B cell (primary cell): Measurements from ENCODE around the gene KSR2. TPM values are rescaled to one million over a fixed set of nuclear protein-coding genes. Genes with fewer than 3 reads are reported as not detected.

Experiments used
- ATAC-seq: fragments of 200-7000 bp; cut with Tn5 transposase; one replicate; pipeline ENCODE4 v1.10.0; 2021; ENCODE audit warnings: low read depth, mild to moderate bottlenecking, moderate number of reproducible peaks, moderate library complexity
- CTCF ChIA-PET: fragments of 350-600 bp; sonication (Branson Sonifier 250); formaldehyde crosslinking; loops from one replicate; lab custom pipeline; 2021; ENCODE audit warnings: antibody characterized with exemption, inconsistent platforms; lab: Charles Lee
- POLR2A ChIA-PET: fragments of 350-600 bp; sonication (Branson Sonifier 250); formaldehyde crosslinking; loops from one replicate; lab custom pipeline; 2021; ENCODE audit warnings: antibody characterized with exemption; lab: Charles Lee
- DNase-seq: peaks from one replicate; pipeline ENCODE4 v3.0.0; 2013
- H2AFZ ChIP-seq: 2 replicates; pipeline ENCODE4 v1.6.1; 2012; ENCODE audit warnings: mild to moderate bottlenecking, low read depth, low read length; ENCODE audit not compliant: insufficient read depth, poor library complexity, severe bottlenecking
- H3K27ac ChIP-seq, 2 donors: 1 replicate in 1 of 2; 2 replicates in 1 of 2; pipeline ENCODE4 v1.5.1; 2012 to 2013; ENCODE audit warnings: low read length in 2 of 2, mild to moderate bottlenecking in 2 of 2, moderate library complexity in 1 of 2
- H3K27me3 ChIP-seq, 4 experiments: fragments of 200-600 bp in 1 of 4; sonication (generic) in 1 of 4; replicated peaks in 1 of 4; 1 replicate in 2 of 4; 2 replicates in 2 of 4; pipeline versions ENCODE4 v1.6.1 to v1.7.0; 2013 to 2016; ENCODE audit warnings: low read length in 3 of 4, mild to moderate bottlenecking in 2 of 4, mixed read lengths in 1 of 4, moderate library complexity in 1 of 4; ENCODE audit not compliant: insufficient read depth in 4 of 4, control insufficient read depth in 3 of 4; ENCODE audit errors: control extremely low read depth in 1 of 4
- H3K36me3 ChIP-seq, 2 experiments: replicated peaks in 1 of 2; 1 replicate in 1 of 2; 2 replicates in 1 of 2; pipeline versions ENCODE4 v1.6.1 to v1.7.1; 2013; ENCODE audit warnings: low read length in 1 of 2; ENCODE audit not compliant: insufficient read depth in 2 of 2, control insufficient read depth in 1 of 2; ENCODE audit errors: control extremely low read depth in 1 of 2, extremely low read depth in 1 of 2
- H3K4me1 ChIP-seq, 2 donors: fragments of 200-600 bp in 1 of 2; sonication (generic) in 1 of 2; 1 replicate in 1 of 2; 2 replicates in 1 of 2; pipeline versions ENCODE4 v1.5.1 to v1.6.1; 2013 to 2017; ENCODE audit warnings: low read length in 2 of 2; ENCODE audit not compliant: control insufficient read depth in 2 of 2, insufficient read depth in 2 of 2
- H3K4me2 ChIP-seq: replicated peaks from 2 replicates; pipeline ENCODE3; 2012; ENCODE audit warnings: mild to moderate bottlenecking, low read depth, low read length; ENCODE audit not compliant: poor library complexity, severe bottlenecking
- H3K4me3 ChIP-seq, 5 experiments: fragments of 200-600 bp in 1 of 5; sonication (generic) in 1 of 5; 1 replicate in 3 of 5; 2 replicates in 2 of 5; pipeline versions ENCODE4 v1.5.1 to v1.7.0; 2011 to 2016; ENCODE audit warnings: low read length in 4 of 5, mild to moderate bottlenecking in 4 of 5, low read depth in 2 of 5, control low read depth in 1 of 5, moderate library complexity in 1 of 5; ENCODE audit not compliant: insufficient read depth in 1 of 5; ENCODE audit errors: control extremely low read depth in 1 of 5, extremely low read depth in 1 of 5
- H3K79me2 ChIP-seq: fragments of 200-600 bp; sonication (generic); one replicate; pipeline ENCODE4 v1.6.0; 2016; ENCODE audit warnings: low read length; ENCODE audit not compliant: control insufficient read depth, insufficient read depth
- H3K9ac ChIP-seq: fragments of 200-600 bp; sonication (generic); 2 replicates; pipeline ENCODE4 v1.6.1; 2017; ENCODE audit warnings: mild to moderate bottlenecking, low read length, moderate library complexity
- H3K9me3 ChIP-seq, 3 donors: one replicate each; pipeline versions ENCODE4 v1.6.1 to v1.7.1; 2013; ENCODE audit warnings: low read length in 2 of 3; ENCODE audit not compliant: control insufficient read depth in 2 of 3, insufficient read depth in 1 of 3; ENCODE audit errors: control extremely low read depth in 1 of 3
- H4K20me1 ChIP-seq: 2 replicates; pipeline ENCODE4 v1.6.0; 2012; ENCODE audit warnings: mild to moderate bottlenecking, low read length; ENCODE audit not compliant: insufficient read depth, control insufficient read depth, poor library complexity, severe bottlenecking
- H3K27ac Mint-ChIP-seq: one replicate; pipeline ENCODE4 v1.8.0; 2021; ENCODE audit warnings: mixed read lengths
- H3K27me3 Mint-ChIP-seq: one replicate; pipeline ENCODE4 v1.8.0; 2021; ENCODE audit warnings: mixed read lengths
- H3K4me1 Mint-ChIP-seq: one replicate; pipeline ENCODE4 v1.8.0; 2021; ENCODE audit warnings: mixed read lengths
- H3K4me3 Mint-ChIP-seq: one replicate; pipeline ENCODE4 v1.8.0; 2021; ENCODE audit warnings: mixed read lengths
- H3K9me3 Mint-ChIP-seq: one replicate; pipeline ENCODE4 v1.8.0; 2022; ENCODE audit warnings: mixed read lengths; ENCODE audit not compliant: insufficient read depth
- EZH2 ChIP-seq: IDR thresholded peaks from 2 replicates; pipeline ENCODE4 v1.6.1; 2012; ENCODE audit warnings: borderline replicate concordance, low read depth, mild to moderate bottlenecking, moderate library complexity, low read length; ENCODE audit not compliant: insufficient read depth, poor library complexity, severe bottlenecking
- WGBS: methylation state at CpG from one replicate; pipeline ENCODE4 v1.1.5; 2013; ENCODE audit warnings: missing lambda C conversion rate; ENCODE audit not compliant: insufficient coverage; 5-methylcytosine and 5-hydroxymethylcytosine counted together
- intact Hi-C: fragments of 100-400 bp; cut with micrococcal nuclease; formaldehyde crosslinking; loops from one replicate; pipeline ENCODE4 v1.10.0; 2022
- polyA plus RNA-seq: library from polyadenylated mRNA; depleted of rRNA; stranded (reverse); fragments of >200 nt; gene quantifications from 2 replicates; pipeline ENCODE4 v1.2.3, GENCODE V29; 2012
- total RNA-seq, 2 donors: library from RNA; stranded (reverse); fragments of 120-200 nt in 1 of 2; gene quantifications; 1 replicate in 1 of 2; 2 replicates in 1 of 2; pipeline versions ENCODE4 v1.2.3 to v1.2.4, GENCODE V29; 2013 to 2022
- TF ChIP-seq, protein P1 (sequence below): fragments of 200-600 bp; IDR thresholded peaks from one replicate; pipeline ENCODE4 v1.8.0; 2022; ENCODE audit warnings: antibody characterized with exemption, mild to moderate bottlenecking

Gene KSR2
- total and polyA plus RNA-seq, 2 donors (not counting 1 experiment from before 2014, with no cell fraction given), result not detected

DNA sequence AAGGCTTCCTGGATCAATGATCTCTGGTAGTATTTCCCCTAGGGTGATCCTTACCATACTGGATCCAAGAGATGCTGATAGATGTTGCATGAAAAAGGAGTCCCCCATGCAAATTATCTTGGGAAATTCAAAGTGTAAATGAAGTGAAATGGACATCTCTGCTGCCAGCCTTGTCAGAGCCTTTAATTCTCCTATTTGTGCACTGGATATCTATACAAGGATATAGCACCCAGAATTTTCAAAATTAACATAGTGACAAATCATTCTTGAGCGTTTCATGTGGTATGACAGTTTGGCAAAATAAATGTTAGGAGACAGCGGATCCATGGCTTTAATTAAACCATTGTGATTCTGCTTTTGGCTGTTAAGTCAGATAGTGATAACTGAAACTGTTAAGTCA lies 260.9 kb downstream of the KSR2 start:
- Mint-ChIP-seq H3K4me3 (no peak overlapping the region), H3K4me1 (no peaks in the 10 kb centered on the region), H3K27me3 (no peaks in the 10 kb centered on the region), H3K9me3 (no peaks in the 10 kb centered on the region), H3K27ac (no peak overlapping the region)
- Histone ChIP-seq H3K79me2 (no peaks in the 10 kb centered on the region), H3K9me3 (no peaks in the 10 kb centered on the region), H3K27ac (no peak overlapping the region), H3K4me1 (no peaks in the 10 kb centered on the region), H3K4me2 (no peak overlapping the region), H3K27me3 (no peaks in the 10 kb centered on the region), H4K20me1 (no peaks in the 10 kb centered on the region), H3K36me3 (no peaks in the 10 kb centered on the region), H2AFZ (no peak overlapping the region), H3K9ac (no peak overlapping the region), H3K4me3 (no peak overlapping the region)
- WGBS, result 100% methylated on average over 1 of the region's 2 CpGs
- TF ChIP-seq EZH2, result no peak
- TF ChIP-seq, protein P1, sequence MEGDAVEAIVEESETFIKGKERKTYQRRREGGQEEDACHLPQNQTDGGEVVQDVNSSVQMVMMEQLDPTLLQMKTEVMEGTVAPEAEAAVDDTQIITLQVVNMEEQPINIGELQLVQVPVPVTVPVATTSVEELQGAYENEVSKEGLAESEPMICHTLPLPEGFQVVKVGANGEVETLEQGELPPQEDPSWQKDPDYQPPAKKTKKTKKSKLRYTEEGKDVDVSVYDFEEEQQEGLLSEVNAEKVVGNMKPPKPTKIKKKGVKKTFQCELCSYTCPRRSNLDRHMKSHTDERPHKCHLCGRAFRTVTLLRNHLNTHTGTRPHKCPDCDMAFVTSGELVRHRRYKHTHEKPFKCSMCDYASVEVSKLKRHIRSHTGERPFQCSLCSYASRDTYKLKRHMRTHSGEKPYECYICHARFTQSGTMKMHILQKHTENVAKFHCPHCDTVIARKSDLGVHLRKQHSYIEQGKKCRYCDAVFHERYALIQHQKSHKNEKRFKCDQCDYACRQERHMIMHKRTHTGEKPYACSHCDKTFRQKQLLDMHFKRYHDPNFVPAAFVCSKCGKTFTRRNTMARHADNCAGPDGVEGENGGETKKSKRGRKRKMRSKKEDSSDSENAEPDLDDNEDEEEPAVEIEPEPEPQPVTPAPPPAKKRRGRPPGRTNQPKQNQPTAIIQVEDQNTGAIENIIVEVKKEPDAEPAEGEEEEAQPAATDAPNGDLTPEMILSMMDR, result no peak
- CTCF ChIA-PET, result no interaction called here
- no peak for DNase-seq
- ATAC-seq, result no peak
- intact Hi-C loops, result no loop called here
- POLR2A ChIA-PET, result no interaction called here

DNA sequence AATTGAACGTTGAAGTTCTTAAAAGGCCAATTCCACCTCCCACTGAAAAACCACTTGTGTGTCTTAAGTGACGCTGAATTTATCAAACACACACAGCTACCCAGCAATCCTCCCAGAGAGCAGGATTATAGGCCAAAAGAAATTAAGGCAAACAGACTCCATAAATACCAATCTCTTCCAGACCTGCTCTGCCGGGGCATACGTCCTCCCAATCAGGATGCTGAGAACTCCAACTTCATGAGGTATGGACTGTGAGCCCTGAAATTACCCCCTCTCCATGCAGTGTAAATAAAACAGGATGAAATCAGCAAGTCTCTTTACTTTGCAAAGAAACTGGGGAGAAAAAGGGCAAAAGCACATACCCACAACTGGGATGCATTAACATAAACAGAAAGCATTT lies 265.2 kb downstream of the KSR2 start:
- H3K9ac ChIP-seq, result no peak overlapping the region
- ATAC-seq, result no peak

More for the DNA sequence above, 265.2 kb downstream of the KSR2 start:
- Mint-ChIP-seq H3K4me3 (no peak overlapping the region), H3K27me3 (no peaks in the 10 kb centered on the region), H3K27ac (no peak overlapping the region), H3K9me3 (no peaks in the 10 kb centered on the region), H3K4me1 (no peaks in the 10 kb centered on the region)
- CTCF ChIA-PET, result no interaction called here
- WGBS, result 83% methylated on average over 3 of the region's 4 CpGs
- Histone ChIP-seq H3K27me3 (no peaks in the 10 kb centered on the region), H2AFZ (no peak overlapping the region), H3K79me2 (no peaks in the 10 kb centered on the region), H3K9me3 (no peaks in the 10 kb centered on the region), H3K27ac (no peak overlapping the region), H4K20me1 (no peaks in the 10 kb centered on the region), H3K4me2 (no peak overlapping the region), H3K36me3 (no peaks in the 10 kb centered on the region), H3K4me1 (no peaks in the 10 kb centered on the region), H3K4me3 (no peak overlapping the region)
- intact Hi-C loops, result no loop called here
- DNase-seq, result no peak
- TF ChIP-seq, protein P1, result no peak
- TF ChIP-seq EZH2, result no peak
- POLR2A ChIA-PET, result no interaction called here
